HCT116 (cell line): ENCODE data around the gene SRGAP3. TPM values are rescaled to one million over a fixed set of nuclear protein-coding genes. Genes with fewer than 3 reads are reported as not detected.

Experiments
- ATAC-seq: fragments of 200-7000 bp; cut with Tn5 transposase; 2 replicates; pipeline ENCODE4 v1.9.1; 2020; ENCODE audit warnings: mild to moderate bottlenecking, moderate library complexity
- BruUV-seq: library from RNA; stranded (reverse); fragments of 400-500 nt; replicated peaks from 2 replicates; lab custom pipeline; 2021; lab: Mats Ljungman, UMichigan
- CTCF ChIA-PET: fragments of 300-600 bp; sonication (Branson Sonifier 250); formaldehyde crosslinking; loops from one replicate; lab custom pipeline; 2021; ENCODE audit warnings: antibody characterized with exemption; lab: Charles Lee
- POLR2A ChIA-PET: fragments of 300-600, 350-600 bp; sonication (Branson Sonifier 250); formaldehyde crosslinking; loops from one replicate; lab custom pipeline; 2021; ENCODE audit warnings: antibody characterized with exemption; lab: Charles Lee
- RAD21 ChIA-PET, 2 experiments: fragments of 300-600 bp; sonication (Branson Sonifier 250); formaldehyde crosslinking; loops; one replicate each; lab custom pipeline; 2023; ENCODE audit warnings: low total read pairs in 2 of 2; ENCODE audit not compliant: uncharacterized antibody in 2 of 2, unreplicated experiment in 2 of 2, low non-redundant PET in 1 of 2; lab: Charles Lee
- DNase-seq: peaks from one replicate; pipeline ENCODE4 v3.0.0-alpha.2; 2010; ENCODE audit warnings: low read depth, low spot score
- H2AFZ ChIP-seq: fragments of 200-600 bp; shearing (Covaris generic), sonication (generic); 2 replicates; pipeline ENCODE4 v1.6.1; 2017; ENCODE audit warnings: low read depth, mixed run types, mixed read lengths, antibody characterized with exemption, low read length; ENCODE audit not compliant: poor library complexity, severe bottlenecking
- H3K27ac ChIP-seq: 2 replicates; pipeline ENCODE4 v1.5.1; 2012; ENCODE audit warnings: low read depth, low read length
- H3K27me3 ChIP-seq: fragments of 200-600 bp; sonication (generic); 2 replicates; pipeline ENCODE4 v1.6.1; 2016; ENCODE audit warnings: mixed run types, low read length, mixed read lengths; ENCODE audit not compliant: insufficient read depth
- H3K36me3 ChIP-seq, 2 experiments: fragments of 200-500 bp in 1 of 2; fragments of 200-600 bp in 1 of 2; sonication (Bioruptor generic) in 1 of 2; sonication (generic) in 1 of 2; 2 replicates each; pipeline versions ENCODE4 v1.5.1 to v1.6.1; 2014 to 2016; ENCODE audit warnings: low read length in 2 of 2, inconsistent platforms in 1 of 2, mixed read lengths in 1 of 2, mixed run types in 1 of 2; ENCODE audit not compliant: insufficient read depth in 2 of 2, control insufficient read depth in 1 of 2
- H3K4me1 ChIP-seq, 2 experiments: fragments of 200-600 bp in 1 of 2; sonication (generic) in 1 of 2; 2 replicates each; pipeline versions ENCODE4 v1.5.1 to v1.6.1; 2012 to 2017; ENCODE audit warnings: low read length in 2 of 2, inconsistent platforms in 1 of 2, mild to moderate bottlenecking in 1 of 2, mixed read lengths in 1 of 2, mixed run types in 1 of 2, moderate library complexity in 1 of 2; ENCODE audit not compliant: insufficient read depth in 2 of 2, control insufficient read depth in 1 of 2
- H3K4me2 ChIP-seq: fragments of 200-600 bp; sonication (generic); 2 replicates; pipeline ENCODE4 v1.6.1; 2017; ENCODE audit warnings: mixed run types, low read length, mixed read lengths
- H3K4me3 ChIP-seq, 2 experiments: fragments of 200-600 bp in 1 of 2; sonication (generic) in 1 of 2; replicated peaks in 1 of 2; 2 replicates each; pipeline ENCODE4 v1.5.1; 2011 to 2016; ENCODE audit warnings: low read length in 2 of 2, control low read depth in 1 of 2, low read depth in 1 of 2, mild to moderate bottlenecking in 1 of 2, mixed read lengths in 1 of 2, mixed run types in 1 of 2
- H3K79me2 ChIP-seq: fragments of 200-600 bp; sonication (generic); 2 replicates; pipeline ENCODE4 v1.6.1; 2017; ENCODE audit warnings: mild to moderate bottlenecking, mixed run types, low read length, moderate library complexity, mixed read lengths; ENCODE audit not compliant: insufficient read depth
- H3K9ac ChIP-seq: fragments of 200-600 bp; sonication (generic); 2 replicates; pipeline ENCODE4 v1.6.1; 2016; ENCODE audit warnings: low read length, mixed read lengths
- H3K9me2 ChIP-seq: fragments of 200-600 bp; sonication (generic), shearing (Covaris generic); 2 replicates; pipeline ENCODE4 v1.6.1; 2017; ENCODE audit warnings: mixed run types, mild to moderate bottlenecking, moderate library complexity; ENCODE audit not compliant: insufficient read depth
- H3K9me3 ChIP-seq, 2 experiments: fragments of 200-500 bp in 1 of 2; fragments of 200-600 bp in 1 of 2; sonication (Bioruptor generic) in 1 of 2; sonication (generic) in 1 of 2; 2 replicates each; pipeline ENCODE4 v1.6.1; 2014 to 2017; ENCODE audit warnings: low read length in 2 of 2, mixed read lengths in 2 of 2, inconsistent platforms in 1 of 2, low read depth in 1 of 2, mild to moderate bottlenecking in 1 of 2, mixed run types in 1 of 2, moderate library complexity in 1 of 2; ENCODE audit not compliant: control insufficient read depth in 1 of 2, insufficient read depth in 1 of 2
- H4K20me1 ChIP-seq: fragments of 200-600 bp; sonication (generic), shearing (Covaris generic); 2 replicates; pipeline ENCODE4 v1.6.1; 2017; ENCODE audit warnings: mixed run types, mild to moderate bottlenecking, moderate library complexity; ENCODE audit not compliant: insufficient read depth
- CBX3 ChIP-seq: IDR thresholded peaks from 2 replicates; pipeline ENCODE4 v1.6.1; 2012; ENCODE audit warnings: low read depth
- CEBPB ChIP-seq: IDR thresholded peaks from 2 replicates; pipeline ENCODE4 v1.6.1; 2012; ENCODE audit warnings: low read depth
- EGR1 ChIP-seq: IDR thresholded peaks from 2 replicates; pipeline ENCODE4 v1.6.1; 2012; ENCODE audit warnings: low read depth
- ELF1 ChIP-seq: IDR thresholded peaks from 2 replicates; pipeline ENCODE4 v1.6.1; 2012; ENCODE audit warnings: low read depth, borderline replicate concordance
- EZH2 ChIP-seq: fragments of 200-600 bp; sonication (generic); IDR thresholded peaks from 2 replicates; pipeline ENCODE4 v1.6.1; 2017; ENCODE audit warnings: antibody characterized with exemption, mixed run types
- EZH2phosphoT487 ChIP-seq: fragments of 200-600 bp; IDR thresholded peaks from 2 replicates; pipeline ENCODE4 v1.6.1; 2018; ENCODE audit warnings: antibody characterized with exemption, borderline replicate concordance
- FOSL1 ChIP-seq: IDR thresholded peaks from 2 replicates; pipeline ENCODE4 v1.6.1; 2012; ENCODE audit warnings: low read depth
- POLR2A ChIP-seq: IDR thresholded peaks from 2 replicates; pipeline ENCODE4 v1.7.0; 2011; ENCODE audit warnings: borderline replicate concordance; ENCODE audit not compliant: insufficient read depth, insufficient read length; ENCODE audit errors: extremely low read depth
- POLR2AphosphoS5 ChIP-seq: IDR thresholded peaks from 2 replicates; pipeline ENCODE4 v1.6.1; 2011; ENCODE audit warnings: mild to moderate bottlenecking, low read depth, low read length, moderate library complexity
- YY1 ChIP-seq: IDR thresholded peaks from 2 replicates; pipeline ENCODE4 v1.6.1; 2011; ENCODE audit warnings: low read length, low read depth, moderate library complexity, mild to moderate bottlenecking; ENCODE audit not compliant: insufficient replicate concordance; ENCODE audit errors: extremely low read depth
- ZBTB33 ChIP-seq: IDR thresholded peaks from 2 replicates; pipeline ENCODE4 v1.6.1; 2011; ENCODE audit warnings: mild to moderate bottlenecking, low read length, moderate library complexity; ENCODE audit not compliant: insufficient replicate concordance; ENCODE audit errors: extremely low read depth
- ZNF274 ChIP-seq: fragments of 200-500 bp; sonication (Bioruptor generic); IDR thresholded peaks from 2 replicates; pipeline ENCODE4 v1.6.1; 2014; ENCODE audit warnings: mild to moderate bottlenecking, low read depth, low read length, inconsistent platforms
- intact Hi-C: fragments of 100-400 bp; cut with micrococcal nuclease; formaldehyde crosslinking; loops from 2 replicates; pipeline ENCODE4 v1.10.0; 2022
- total RNA-seq: library from RNA; stranded (reverse); gene quantifications from one replicate; pipeline ENCODE4 v1.2.1, GENCODE V29; 2021; ENCODE audit not compliant: unreplicated experiment
- TF ChIP-seq, protein P1 (sequence below): IDR thresholded peaks from 2 replicates; pipeline ENCODE4 v1.6.1; 2012
- TF ChIP-seq, protein P2 (sequence below), 3 experiments: fragments of 200-600 bp in 1 of 3; sonication (generic) in 1 of 3; IDR thresholded peaks in 2 of 3; conservative IDR thresholded peaks in 1 of 3; 2 replicates each; pipeline ENCODE4 v1.5.1; 2012 to 2017; ENCODE audit warnings: low read depth in 2 of 3, low read length in 2 of 3, antibody characterized with exemption in 1 of 3, borderline replicate concordance in 1 of 3, control low read depth in 1 of 3, mild to moderate bottlenecking in 1 of 3, mixed read lengths in 1 of 3, mixed run types in 1 of 3, moderate library complexity in 1 of 3; ENCODE audit not compliant: insufficient read depth in 1 of 3

The SRGAP3 gene
- total RNA-seq, 1 experiment from 2014 or later = 8.3 TPM

DNA sequence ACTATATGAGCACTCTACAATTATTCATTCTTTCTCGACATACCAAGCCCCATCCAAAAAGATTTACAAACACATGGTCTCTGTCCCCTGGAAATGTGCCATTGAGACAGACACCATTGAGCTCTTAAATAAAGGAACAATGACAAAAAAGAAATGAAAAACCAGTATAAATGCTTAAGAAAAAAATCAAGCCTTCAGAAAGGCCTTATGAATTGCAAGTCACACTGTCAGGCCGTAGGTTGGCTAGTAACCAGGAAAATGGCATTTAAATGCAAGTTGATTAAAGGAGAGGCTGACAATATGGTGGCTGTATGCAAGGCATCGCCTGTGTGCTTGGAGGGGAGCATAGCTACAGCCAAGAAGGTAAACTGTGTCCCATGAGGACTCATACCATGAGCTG is 49.7 kb downstream of the SRGAP3 start:
- no peaks in the 10 kb centered on the region for H3K36me3 ChIP-seq
- intact Hi-C loops = no loop called here
- no peaks in the 10 kb centered on the region for H3K9me2 ChIP-seq
- RAD21 ChIA-PET = no interaction called here
- no peaks in the 10 kb centered on the region for H3K9me3 ChIP-seq
- ATAC-seq (no peak), DNase-seq (no peak)
- H3K27me3 ChIP-seq = no peaks in the 10 kb centered on the region
- H3K9ac ChIP-seq = no peak overlapping the region
- POLR2A ChIA-PET = no interaction called here
- H3K4me3 ChIP-seq = no peak overlapping the region
- H2AFZ ChIP-seq = no peak overlapping the region
- no TSS peak for BruUV-seq
- no peak for TF ChIP-seq FOSL1
- TF ChIP-seq POLR2A = no peak
- TF ChIP-seq, protein P1, sequence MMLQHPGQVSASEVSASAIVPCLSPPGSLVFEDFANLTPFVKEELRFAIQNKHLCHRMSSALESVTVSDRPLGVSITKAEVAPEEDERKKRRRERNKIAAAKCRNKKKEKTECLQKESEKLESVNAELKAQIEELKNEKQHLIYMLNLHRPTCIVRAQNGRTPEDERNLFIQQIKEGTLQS = no peak
- TF ChIP-seq, protein P2, sequence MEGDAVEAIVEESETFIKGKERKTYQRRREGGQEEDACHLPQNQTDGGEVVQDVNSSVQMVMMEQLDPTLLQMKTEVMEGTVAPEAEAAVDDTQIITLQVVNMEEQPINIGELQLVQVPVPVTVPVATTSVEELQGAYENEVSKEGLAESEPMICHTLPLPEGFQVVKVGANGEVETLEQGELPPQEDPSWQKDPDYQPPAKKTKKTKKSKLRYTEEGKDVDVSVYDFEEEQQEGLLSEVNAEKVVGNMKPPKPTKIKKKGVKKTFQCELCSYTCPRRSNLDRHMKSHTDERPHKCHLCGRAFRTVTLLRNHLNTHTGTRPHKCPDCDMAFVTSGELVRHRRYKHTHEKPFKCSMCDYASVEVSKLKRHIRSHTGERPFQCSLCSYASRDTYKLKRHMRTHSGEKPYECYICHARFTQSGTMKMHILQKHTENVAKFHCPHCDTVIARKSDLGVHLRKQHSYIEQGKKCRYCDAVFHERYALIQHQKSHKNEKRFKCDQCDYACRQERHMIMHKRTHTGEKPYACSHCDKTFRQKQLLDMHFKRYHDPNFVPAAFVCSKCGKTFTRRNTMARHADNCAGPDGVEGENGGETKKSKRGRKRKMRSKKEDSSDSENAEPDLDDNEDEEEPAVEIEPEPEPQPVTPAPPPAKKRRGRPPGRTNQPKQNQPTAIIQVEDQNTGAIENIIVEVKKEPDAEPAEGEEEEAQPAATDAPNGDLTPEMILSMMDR (IDR thresholded peaks at IDR 0.05 in 2 of 3, conservative IDR thresholded peaks at IDR 0.05 in 1 of 3; ENCODE audit: borderline replicate concordance in 1 of 3, insufficient read depth in 1 of 3, low read depth in 2 of 3, low read length in 2 of 3) = no peak
- no peaks in the 10 kb centered on the region for H3K4me1 ChIP-seq
- CTCF ChIA-PET = no interaction called here
- no peaks in the 10 kb centered on the region for H3K79me2 ChIP-seq
- no peak overlapping the region for H3K27ac ChIP-seq
- H4K20me1 ChIP-seq = no peaks in the 10 kb centered on the region
- H3K4me2 ChIP-seq = no peak overlapping the region

DNA sequence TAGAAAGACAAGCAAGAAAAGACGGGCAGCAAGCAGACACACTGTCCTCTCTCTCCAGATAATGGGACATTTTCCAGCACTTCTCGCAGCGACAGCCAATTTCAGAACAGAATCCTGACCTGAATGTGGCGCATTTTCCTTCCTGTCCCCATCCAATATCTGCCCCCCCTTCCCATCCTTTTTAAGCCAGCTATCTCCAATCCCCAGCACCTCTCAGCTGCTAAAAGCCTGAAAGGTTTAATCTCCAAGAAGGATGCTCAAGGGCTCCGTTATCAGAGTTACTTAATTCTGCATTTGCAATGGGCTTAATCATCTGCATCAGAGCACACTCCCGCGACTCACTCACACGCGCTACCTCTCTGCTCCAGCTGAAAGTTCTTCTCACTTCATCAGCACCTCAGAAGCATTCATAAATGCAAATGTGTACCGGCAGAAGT is 50.5 kb downstream of the SRGAP3 start:
- ChIA-PET RAD21 (no interaction called here), CTCF (no interaction called here), POLR2A (no interaction called here)
- no peak for DNase-seq
- no peak for ATAC-seq
- H3K4me2 ChIP-seq = no peak overlapping the region
- H3K9me3 ChIP-seq = no peaks in the 10 kb centered on the region
- no peak overlapping the region for H3K27ac ChIP-seq
- no peaks in the 10 kb centered on the region for H4K20me1 ChIP-seq
- no peaks in the 10 kb centered on the region for H3K9me2 ChIP-seq
- H3K4me3 ChIP-seq = no peak overlapping the region
- H3K79me2 ChIP-seq = no peaks in the 10 kb centered on the region
- no peaks in the 10 kb centered on the region for H3K27me3 ChIP-seq
- intact Hi-C loops = no loop called here
- no peak overlapping the region for H2AFZ ChIP-seq
- BruUV-seq = no TSS peak
- no peaks in the 10 kb centered on the region for H3K36me3 ChIP-seq
- H3K9ac ChIP-seq = no peak overlapping the region
- no peaks in the 10 kb centered on the region for H3K4me1 ChIP-seq
- TF ChIP-seq, protein P2 (IDR thresholded peaks at IDR 0.05 in 2 of 3, conservative IDR thresholded peaks at IDR 0.05 in 1 of 3; ENCODE audit: borderline replicate concordance in 1 of 3, insufficient read depth in 1 of 3, low read depth in 2 of 3, low read length in 2 of 3) = no peak
- no peak for TF ChIP-seq ELF1
- TF ChIP-seq CEBPB = no peak
- no peak for TF ChIP-seq ZBTB33
- TF ChIP-seq EZH2 = no peak
- TF ChIP-seq YY1 = no peak
- TF ChIP-seq POLR2AphosphoS5 = no peak
- no peak for TF ChIP-seq EZH2phosphoT487
- TF ChIP-seq FOSL1 = no peak
- TF ChIP-seq CBX3 = no peak
- TF ChIP-seq ZNF274 = no peak
- TF ChIP-seq EGR1 = no peak
